GM23248 (cell line): Measurements from ENCODE around the gene COG7. TPM values are rescaled to one million over a fixed set of nuclear protein-coding genes. Genes with fewer than 3 reads are reported as not detected.

Experiments used
- DNase-seq: peaks from one replicate; pipeline ENCODE4 v3.0.0-alpha.2; 2015
- H2AFZ ChIP-seq: fragments of 200-600 bp; sonication (generic); 2 replicates; pipeline ENCODE4 v1.6.1; 2016; ENCODE audit warnings: antibody characterized with exemption
- H3F3A ChIP-seq: fragments of 200-600 bp; sonication (generic); 2 replicates; pipeline ENCODE4 v1.6.1; 2016; ENCODE audit warnings: mild to moderate bottlenecking, antibody characterized with exemption, mixed run types; ENCODE audit not compliant: insufficient read depth
- H3K27ac ChIP-seq: fragments of 200-600 bp; sonication (generic); 2 replicates; pipeline ENCODE4 v1.5.1; 2016; ENCODE audit warnings: mild to moderate bottlenecking
- H3K27me3 ChIP-seq: fragments of 200-600 bp; sonication (generic); replicated peaks from 2 replicates; pipeline ENCODE4 v1.6.1; 2016; ENCODE audit warnings: mild to moderate bottlenecking; ENCODE audit not compliant: insufficient read depth
- H3K36me3 ChIP-seq: fragments of 200-600 bp; sonication (generic); 2 replicates; pipeline ENCODE4 v1.6.1; 2016; ENCODE audit warnings: low read depth, mild to moderate bottlenecking
- H3K4me1 ChIP-seq: fragments of 200-600 bp; sonication (generic); 2 replicates; pipeline ENCODE4 v1.6.1; 2016; ENCODE audit warnings: mild to moderate bottlenecking; ENCODE audit not compliant: insufficient read depth
- H3K4me2 ChIP-seq: fragments of 200-600 bp; sonication (generic); one replicate; pipeline ENCODE4 v1.6.1; 2016; ENCODE audit warnings: mild to moderate bottlenecking; ENCODE audit not compliant: unreplicated experiment
- H3K4me3 ChIP-seq: fragments of 200-600 bp; sonication (generic); 2 replicates; pipeline ENCODE4 v1.5.1; 2016; ENCODE audit warnings: mild to moderate bottlenecking
- H3K79me2 ChIP-seq: fragments of 200-600 bp; sonication (generic); 2 replicates; pipeline ENCODE4 v1.6.1; 2016; ENCODE audit warnings: mild to moderate bottlenecking; ENCODE audit not compliant: insufficient read depth
- H3K9ac ChIP-seq: fragments of 200-600 bp; sonication (generic); 2 replicates; pipeline ENCODE4 v1.6.1; 2016; ENCODE audit warnings: mild to moderate bottlenecking
- H3K9me2 ChIP-seq: fragments of 200-600 bp; sonication (generic); 2 replicates; pipeline ENCODE4 v1.6.1; 2016; ENCODE audit warnings: mixed run types, mild to moderate bottlenecking, moderate library complexity; ENCODE audit not compliant: insufficient read depth
- H3K9me3 ChIP-seq: fragments of 200-600 bp; sonication (generic); one replicate; pipeline ENCODE4 v1.6.1; 2017; ENCODE audit warnings: low read depth
- H4K20me1 ChIP-seq: fragments of 200-600 bp; sonication (generic); 2 replicates; pipeline ENCODE4 v1.6.0; 2016; ENCODE audit not compliant: insufficient read depth
- EZH2 ChIP-seq: fragments of 200-600 bp; sonication (generic); IDR thresholded peaks from 2 replicates; pipeline ENCODE4 v1.6.1; 2018; ENCODE audit warnings: antibody characterized with exemption, mild to moderate bottlenecking; ENCODE audit not compliant: insufficient read depth, poor library complexity, severe bottlenecking
- EZH2phosphoT487 ChIP-seq: fragments of 200-600 bp; sonication (generic); IDR thresholded peaks from 2 replicates; pipeline ENCODE4 v1.6.1; 2018; ENCODE audit warnings: antibody characterized with exemption, moderate library complexity, mild to moderate bottlenecking, low read depth; ENCODE audit not compliant: insufficient read depth
- WGBS, 2 experiments: methylation state at CpG; one replicate each; pipeline ENCODE4 v1.1.6; 2015 to 2017; ENCODE audit warnings: low lambda C conversion rate in 2 of 2, low coverage in 1 of 2; ENCODE audit errors: missing lambda C conversion rate in 2 of 2; 5-methylcytosine and 5-hydroxymethylcytosine counted together
- in situ Hi-C: fragments of 300-500 bp; cut with MboI; formaldehyde crosslinking; loops from 2 replicates; pipeline ENCODE4 v1.15.0; 2020
- polyA plus RNA-seq: library from polyadenylated mRNA; unstranded; fragments of >200 nt; fragmentation: Nextera tagmentation; extraction: Ambion mirVana; gene quantifications from 2 replicates; pipeline ENCODE4 v1.2.1, GENCODE V29; 2016
- total RNA-seq: library from RNA; depleted of rRNA; stranded (reverse); fragments of >200 nt; shearing (Covaris generic); gene quantifications from 2 replicates; pipeline ENCODE4 v1.2.3, GENCODE V29; 2014

The COG7 gene
- total and polyA plus RNA-seq, 2 experiments from 2014 or later: 14.6 to 15.6 TPM

- Histone ChIP-seq H3K4me1 (no peaks in the 10 kb centered on the region), H3K9ac (no peak overlapping the region), H2AFZ (no peak overlapping the region), H3K36me3 (peaks cover 23% of the 10 kb centered on the region; the same call in 1 of the 2 replicates), H3K4me3 (no peak overlapping the region), H3K27me3 (no peaks in the 10 kb centered on the region), H3K4me2 (no peak overlapping the region), H3F3A (no peaks in the 10 kb centered on the region), H4K20me1 (no peaks in the 10 kb centered on the region), H3K9me3 (no peaks in the 10 kb centered on the region), H3K79me2 (no peaks in the 10 kb centered on the region), H3K9me2 (no peaks in the 10 kb centered on the region), H3K27ac (no peak overlapping the region)
- 84 to 87% methylated on average over 17 of the region's 17 CpGs for WGBS, 2 experiments
- in situ Hi-C loops: no loop called here
- TF ChIP-seq EZH2phosphoT487 (no peak), EZH2 (no peak)
- no peak for DNase-seq
Measured at GRCh38 chr16:23398987-23399805, 53.8 kb downstream of the COG7 start.

GRCh38 chr16:23397464-23397863 lies 55.5 kb downstream of the COG7 start:
- DNase-seq: no peak
- Histone ChIP-seq H3K4me3 (no peak overlapping the region), H4K20me1 (no peaks in the 10 kb centered on the region), H3K9me2 (no peaks in the 10 kb centered on the region), H2AFZ (no peak overlapping the region), H3K27ac (no peak overlapping the region), H3K36me3 (peaks cover 18% of the 10 kb centered on the region; the same call in 1 of the 2 replicates), H3K9me3 (no peaks in the 10 kb centered on the region), H3K9ac (no peak overlapping the region), H3K79me2 (no peaks in the 10 kb centered on the region), H3K4me1 (no peaks in the 10 kb centered on the region), H3F3A (no peaks in the 10 kb centered on the region), H3K4me2 (no peak overlapping the region), H3K27me3 (no peaks in the 10 kb centered on the region)
- in situ Hi-C loops: no loop called here
- no peak for TF ChIP-seq EZH2phosphoT487
- TF ChIP-seq EZH2: no peak
- 95 to 100% methylated on average over 2 of the region's 2 CpGs for WGBS, 2 experiments

- no peak overlapping the region for H3K4me2 ChIP-seq
- H3K9ac ChIP-seq: no peak overlapping the region
- H3K4me3 ChIP-seq: no peak overlapping the region
- H3K9me2 ChIP-seq: no peaks in the 10 kb centered on the region
- in situ Hi-C loops: no loop called here
- H3K36me3 ChIP-seq: peaks cover 15% of the 10 kb centered on the region; the same call in 1 of the 2 replicates
- TF ChIP-seq EZH2 (no peak), EZH2phosphoT487 (no peak)
- H2AFZ ChIP-seq: no peak overlapping the region
- no peak overlapping the region for H3K27ac ChIP-seq
- H3K79me2 ChIP-seq: no peaks in the 10 kb centered on the region
- no peaks in the 10 kb centered on the region for H4K20me1 ChIP-seq
- H3K27me3 ChIP-seq: no peaks in the 10 kb centered on the region
- no peaks in the 10 kb centered on the region for H3F3A ChIP-seq
- WGBS, 2 experiments: 74 to 85% methylated on average over 6 of the region's 6 CpGs
- no peaks in the 10 kb centered on the region for H3K9me3 ChIP-seq
- H3K4me1 ChIP-seq: no peaks in the 10 kb centered on the region
- no peak for DNase-seq
Measured at GRCh38 chr16:23395732-23396131, 57.3 kb downstream of the COG7 start.

- no peaks in the 10 kb centered on the region for H3K9me2 ChIP-seq
- H3K79me2 ChIP-seq: no peaks in the 10 kb centered on the region
- 83 to 85% methylated on average over 4 of the region's 4 CpGs for WGBS, 2 experiments
- H3K4me3 ChIP-seq: no peak overlapping the region
- no peak for DNase-seq
- TF ChIP-seq EZH2: no peak
- no peak for TF ChIP-seq EZH2phosphoT487
- H3F3A ChIP-seq: no peaks in the 10 kb centered on the region
- no peak overlapping the region for H3K9ac ChIP-seq
- no peak overlapping the region for H3K27ac ChIP-seq
- peaks cover 15% of the 10 kb centered on the region; the same call in 1 of the 2 replicates for H3K36me3 ChIP-seq
- H2AFZ ChIP-seq: no peak overlapping the region
- in situ Hi-C loops: no loop called here
- H4K20me1 ChIP-seq: no peaks in the 10 kb centered on the region
- H3K27me3 ChIP-seq: no peaks in the 10 kb centered on the region
- H3K4me1 ChIP-seq: no peaks in the 10 kb centered on the region
- H3K9me3 ChIP-seq: no peaks in the 10 kb centered on the region
- no peak overlapping the region for H3K4me2 ChIP-seq
Measured at GRCh38 chr16:23394141-23394831, 58.7 kb downstream of the COG7 start.
